Measurements from ENCODE around the gene MACROD1. TPM values are rescaled to one million over a fixed set of nuclear protein-coding genes. Genes with fewer than 3 reads are reported as not detected.

Gene MACROD1
- total RNA-seq, 4 donors from 2014 or later, result 17.1 to 30.0 (median 29.3) TPM

- Histone ChIP-seq H3K27ac (no peak overlapping the region), H3K9me3 (no peaks in the 10 kb centered on the region), H3K4me1 (no peaks in the 10 kb centered on the region), H3K36me3 (no peaks in the 10 kb centered on the region), H3K4me3 (no peak overlapping the region), H3K27me3 (no peaks in the 10 kb centered on the region)
- TF ChIP-seq POLR2A (IDR thresholded peaks at IDR 0.05), result no peak
- TF ChIP-seq, protein P1, sequence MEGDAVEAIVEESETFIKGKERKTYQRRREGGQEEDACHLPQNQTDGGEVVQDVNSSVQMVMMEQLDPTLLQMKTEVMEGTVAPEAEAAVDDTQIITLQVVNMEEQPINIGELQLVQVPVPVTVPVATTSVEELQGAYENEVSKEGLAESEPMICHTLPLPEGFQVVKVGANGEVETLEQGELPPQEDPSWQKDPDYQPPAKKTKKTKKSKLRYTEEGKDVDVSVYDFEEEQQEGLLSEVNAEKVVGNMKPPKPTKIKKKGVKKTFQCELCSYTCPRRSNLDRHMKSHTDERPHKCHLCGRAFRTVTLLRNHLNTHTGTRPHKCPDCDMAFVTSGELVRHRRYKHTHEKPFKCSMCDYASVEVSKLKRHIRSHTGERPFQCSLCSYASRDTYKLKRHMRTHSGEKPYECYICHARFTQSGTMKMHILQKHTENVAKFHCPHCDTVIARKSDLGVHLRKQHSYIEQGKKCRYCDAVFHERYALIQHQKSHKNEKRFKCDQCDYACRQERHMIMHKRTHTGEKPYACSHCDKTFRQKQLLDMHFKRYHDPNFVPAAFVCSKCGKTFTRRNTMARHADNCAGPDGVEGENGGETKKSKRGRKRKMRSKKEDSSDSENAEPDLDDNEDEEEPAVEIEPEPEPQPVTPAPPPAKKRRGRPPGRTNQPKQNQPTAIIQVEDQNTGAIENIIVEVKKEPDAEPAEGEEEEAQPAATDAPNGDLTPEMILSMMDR (IDR thresholded peaks at IDR 0.05), result no peak
- DNase-seq, result no peak
These were observed 89.2 kb downstream of the MACROD1 start for GRCh38 chr11:64076758-64077157.

DNA sequence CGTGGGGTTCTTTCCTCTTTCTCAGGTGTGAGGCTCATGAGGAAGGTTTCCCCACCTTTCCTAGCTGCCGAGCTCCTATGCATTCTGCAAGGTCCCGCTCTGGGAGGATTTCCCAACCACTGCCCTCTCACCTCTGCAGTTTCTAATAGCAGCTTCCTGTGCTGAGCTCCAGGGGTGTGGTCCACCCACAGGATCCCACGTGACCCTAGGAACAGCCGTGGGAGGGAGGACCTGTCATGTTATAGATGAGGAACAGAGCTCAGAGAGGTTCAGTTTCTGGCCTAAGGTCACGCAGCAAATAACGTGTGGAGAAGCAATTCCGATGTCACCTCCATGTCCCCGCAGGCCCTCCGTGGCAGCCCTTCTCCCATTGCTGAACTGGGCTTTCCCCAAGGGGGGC is 91.7 kb downstream of the MACROD1 start:
- no peak for TF ChIP-seq POLR2A (IDR thresholded peaks at IDR 0.05)
- TF ChIP-seq, protein P1 (IDR thresholded peaks at IDR 0.05), result no peak
- no peak overlapping the region for H3K27ac ChIP-seq
- no peaks in the 10 kb centered on the region for H3K27me3 ChIP-seq
- no peak for DNase-seq
- no peaks in the 10 kb centered on the region for H3K9me3 ChIP-seq
- no peaks in the 10 kb centered on the region for H3K4me1 ChIP-seq
- no peak overlapping the region for H3K4me3 ChIP-seq
- H3K36me3 ChIP-seq, result no peaks in the 10 kb centered on the region

GRCh38 chr11:64073542-64073941 is 92.4 kb downstream of the MACROD1 start:
- DNase-seq, result no peak
- no peak for TF ChIP-seq POLR2A (IDR thresholded peaks at IDR 0.05)
- TF ChIP-seq, protein P1 (IDR thresholded peaks at IDR 0.05), result no peak
- H3K27me3 ChIP-seq, result no peaks in the 10 kb centered on the region
- no peak overlapping the region for H3K27ac ChIP-seq
- no peak overlapping the region for H3K4me3 ChIP-seq
- no peaks in the 10 kb centered on the region for H3K36me3 ChIP-seq
- no peaks in the 10 kb centered on the region for H3K4me1 ChIP-seq
- no peaks in the 10 kb centered on the region for H3K9me3 ChIP-seq

DNA sequence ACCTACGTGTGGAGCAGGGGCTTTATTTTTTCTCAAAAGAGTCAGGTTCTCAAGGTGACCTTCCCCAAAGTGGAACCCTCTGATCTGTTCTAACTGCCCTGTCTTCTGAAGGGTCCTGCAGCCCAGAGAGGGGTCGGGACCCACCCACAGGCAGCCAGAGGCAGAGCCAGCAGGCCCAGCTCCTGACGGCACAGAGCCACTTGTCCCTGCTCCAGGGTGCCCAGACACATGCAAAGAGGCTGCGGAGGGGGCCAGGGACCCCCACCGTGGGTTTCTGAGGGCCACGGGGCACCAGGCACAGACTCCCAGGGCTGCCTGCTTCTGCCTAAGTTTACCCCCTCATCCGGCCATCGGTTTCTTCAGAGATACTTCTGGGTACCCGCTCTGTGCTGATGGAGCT is 93.0 kb downstream of the MACROD1 start:
- no peak for TF ChIP-seq POLR2A (IDR thresholded peaks at IDR 0.05)
- TF ChIP-seq, protein P1 (IDR thresholded peaks at IDR 0.05), result no peak
- Histone ChIP-seq H3K4me3 (no peak overlapping the region), H3K36me3 (no peaks in the 10 kb centered on the region), H3K4me1 (no peaks in the 10 kb centered on the region), H3K27ac (no peak overlapping the region), H3K9me3 (no peaks in the 10 kb centered on the region), H3K27me3 (no peaks in the 10 kb centered on the region)
- no peak for DNase-seq

- Histone ChIP-seq H3K27ac (no peak overlapping the region), H3K36me3 (no peaks in the 10 kb centered on the region), H3K4me3 (no peak overlapping the region), H3K27me3 (no peaks in the 10 kb centered on the region), H3K4me1 (no peaks in the 10 kb centered on the region), H3K9me3 (no peaks in the 10 kb centered on the region)
- no peak for TF ChIP-seq POLR2A (IDR thresholded peaks at IDR 0.05)
- TF ChIP-seq, protein P1 (IDR thresholded peaks at IDR 0.05), result no peak
- DNase-seq, result no peak
These were observed 93.5 kb downstream of the MACROD1 start for GRCh38 chr11:64072403-64072802.

DNA sequence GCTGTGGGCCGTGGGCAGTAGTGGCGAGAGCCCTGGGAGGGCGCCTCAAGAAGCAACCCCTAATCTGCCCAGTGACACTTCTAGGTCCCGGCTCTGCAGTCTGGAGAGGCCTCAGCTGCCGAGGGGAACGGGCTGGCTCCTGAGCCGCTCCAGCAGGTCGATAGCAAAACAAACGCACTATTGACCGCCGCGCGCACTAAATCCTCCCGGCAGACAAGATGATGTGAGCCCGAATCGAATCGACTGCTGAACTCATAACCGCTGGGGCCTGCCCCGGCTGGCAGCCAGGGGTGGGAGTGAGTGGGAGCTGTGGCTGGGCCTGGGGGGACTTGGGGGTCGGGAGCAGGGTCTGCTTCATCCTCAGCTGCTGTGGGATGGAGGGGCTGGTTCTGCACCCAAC is 94.1 kb downstream of the MACROD1 start:
- no peaks in the 10 kb centered on the region for H3K4me1 ChIP-seq
- H3K4me3 ChIP-seq, result no peak overlapping the region
- H3K27me3 ChIP-seq, result no peaks in the 10 kb centered on the region
- H3K27ac ChIP-seq, result no peak overlapping the region
- no peak for DNase-seq
- TF ChIP-seq, protein P1 (IDR thresholded peaks at IDR 0.05), result no peak
- no peak for TF ChIP-seq POLR2A (IDR thresholded peaks at IDR 0.05)
- H3K36me3 ChIP-seq, result no peaks in the 10 kb centered on the region
- H3K9me3 ChIP-seq, result no peaks in the 10 kb centered on the region

All from Peyer's patch (tissue), 4 donors.